ENCODE measurements around the gene GNAT2.

GNAT2 gene

GRCh38 chr1:109641861-109642260 is 22.4 kb upstream of the GNAT2 start:
- no peak for DNase-seq

DNA sequence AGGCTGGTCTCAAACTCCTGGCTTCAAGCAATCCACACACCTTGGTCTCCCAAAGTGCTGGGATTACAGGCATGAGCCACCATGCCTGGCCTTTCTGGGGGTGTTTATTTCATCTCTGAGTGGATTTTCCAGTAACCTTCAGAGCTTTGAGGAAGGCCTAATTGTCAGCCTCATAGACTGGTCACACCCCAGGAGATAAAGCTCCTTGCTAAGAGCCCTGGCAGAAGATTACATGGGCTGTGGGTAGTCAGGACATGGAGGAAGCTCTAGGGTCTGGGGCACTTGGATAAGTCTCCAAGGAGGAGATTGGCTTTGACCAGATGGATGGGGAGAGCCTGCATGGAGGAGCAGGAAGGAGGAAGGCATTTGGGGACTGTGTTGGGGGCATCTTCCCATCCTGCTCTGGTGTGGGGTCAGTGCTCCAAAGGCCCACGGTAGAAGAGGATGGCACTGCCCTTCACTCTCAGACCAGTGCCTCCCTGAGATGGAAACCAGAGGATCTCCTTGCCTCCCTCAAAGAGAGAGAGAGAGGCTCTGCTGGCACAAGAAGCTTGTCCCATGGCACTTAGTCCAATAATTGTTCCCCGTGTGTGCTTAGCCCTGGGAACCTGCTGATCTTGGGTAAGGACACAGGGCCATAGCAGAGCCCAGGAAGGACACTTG is 21.8 kb upstream of the GNAT2 start:
- no peak for DNase-seq

GRCh38 chr1:109640285-109640865 is 21.0 kb upstream of the GNAT2 start:
- DNase-seq: peak; percentile 93

- no peak for DNase-seq
These were observed 20.4 kb upstream of the GNAT2 start for GRCh38 chr1:109639841-109640184.

GRCh38 chr1:109639063-109639840 is 19.8 kb upstream of the GNAT2 start:
- DNase-seq: no peak

GRCh38 chr1:109637446-109637845 is 18.0 kb upstream of the GNAT2 start:
- DNase-seq: no peak

- no peak for DNase-seq
These were observed 17.0 kb upstream of the GNAT2 start for GRCh38 chr1:109636201-109636952.

GRCh38 chr1:109635862-109636200 is 16.4 kb upstream of the GNAT2 start:
- DNase-seq: no peak

DNA sequence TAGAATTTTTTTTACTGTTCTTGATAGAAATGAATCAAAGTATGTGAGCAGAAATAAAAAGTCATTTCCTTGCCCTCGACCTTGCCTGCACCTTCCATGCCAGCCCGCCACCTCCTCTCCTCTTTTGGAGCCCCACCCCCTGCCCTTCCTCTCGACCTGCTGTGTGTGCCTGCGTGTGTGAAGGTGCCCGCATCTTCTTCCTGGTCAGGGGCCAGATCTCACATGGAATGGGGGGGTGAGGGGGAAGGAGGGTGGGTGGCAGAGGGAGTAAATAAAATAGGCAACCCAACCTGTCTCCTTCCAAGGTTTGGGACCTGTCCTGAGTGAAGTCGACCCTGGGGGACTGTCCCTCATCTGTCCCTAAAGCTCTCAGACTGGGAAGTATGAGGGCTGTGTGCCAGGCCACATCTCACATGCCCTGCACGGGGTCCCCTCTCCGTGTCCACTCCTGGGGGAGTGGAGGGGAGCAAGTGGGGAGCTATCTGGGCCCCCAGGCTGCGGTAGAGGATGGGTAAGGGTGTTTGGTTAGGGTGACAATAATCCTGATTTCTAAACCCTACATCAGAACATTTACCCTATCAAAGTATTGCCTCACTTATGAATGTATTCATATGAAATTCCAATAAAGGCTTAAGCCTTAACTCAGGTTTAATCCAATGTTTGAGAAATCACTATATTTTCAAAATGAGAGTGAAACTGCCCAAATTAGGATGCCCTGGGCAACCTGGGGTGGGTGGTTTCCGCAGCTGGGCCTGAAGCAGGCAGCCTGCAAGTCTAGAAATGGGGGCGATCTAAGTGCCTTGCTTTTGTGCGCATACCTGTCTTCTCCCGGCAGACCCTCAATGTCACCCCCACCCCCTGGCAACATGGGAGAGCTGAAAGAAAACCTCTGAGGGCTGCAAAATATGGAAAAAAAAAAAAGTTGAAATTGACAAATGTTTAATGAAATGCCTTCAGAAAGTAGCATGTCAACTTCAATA is 15.6 kb upstream of the GNAT2 start:
- DNase-seq: no peak

DNA sequence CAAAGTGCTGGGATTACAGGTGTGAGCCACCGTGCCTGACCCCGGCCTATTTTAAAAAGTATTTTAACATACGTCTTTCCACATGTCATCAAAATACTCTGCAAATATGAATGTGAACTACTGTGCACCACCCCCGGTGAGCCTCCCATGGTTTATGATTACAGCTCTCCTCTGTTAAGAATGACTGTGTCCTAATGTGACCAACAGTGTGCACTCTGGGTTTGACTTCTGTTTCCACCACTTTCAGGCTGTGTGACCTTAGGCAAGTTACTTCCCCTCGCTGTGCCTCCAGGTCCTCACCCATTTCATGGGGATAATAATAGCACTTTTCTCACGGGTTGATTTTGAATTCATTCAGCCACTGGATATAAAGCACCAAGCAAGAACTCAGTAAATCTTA is 14.9 kb upstream of the GNAT2 start:
- DNase-seq: no peak

- no peak for DNase-seq
These were observed 13.4 kb upstream of the GNAT2 start for GRCh38 chr1:109632671-109633346.

- no peak for DNase-seq
These were observed 12.4 kb upstream of the GNAT2 start for GRCh38 chr1:109631513-109632505.

GRCh38 chr1:109630898-109631512 is 11.6 kb upstream of the GNAT2 start:
- DNase-seq: no peak

GRCh38 chr1:109630081-109630897 is 10.9 kb upstream of the GNAT2 start:
- peak; percentile 49 for DNase-seq

DNA sequence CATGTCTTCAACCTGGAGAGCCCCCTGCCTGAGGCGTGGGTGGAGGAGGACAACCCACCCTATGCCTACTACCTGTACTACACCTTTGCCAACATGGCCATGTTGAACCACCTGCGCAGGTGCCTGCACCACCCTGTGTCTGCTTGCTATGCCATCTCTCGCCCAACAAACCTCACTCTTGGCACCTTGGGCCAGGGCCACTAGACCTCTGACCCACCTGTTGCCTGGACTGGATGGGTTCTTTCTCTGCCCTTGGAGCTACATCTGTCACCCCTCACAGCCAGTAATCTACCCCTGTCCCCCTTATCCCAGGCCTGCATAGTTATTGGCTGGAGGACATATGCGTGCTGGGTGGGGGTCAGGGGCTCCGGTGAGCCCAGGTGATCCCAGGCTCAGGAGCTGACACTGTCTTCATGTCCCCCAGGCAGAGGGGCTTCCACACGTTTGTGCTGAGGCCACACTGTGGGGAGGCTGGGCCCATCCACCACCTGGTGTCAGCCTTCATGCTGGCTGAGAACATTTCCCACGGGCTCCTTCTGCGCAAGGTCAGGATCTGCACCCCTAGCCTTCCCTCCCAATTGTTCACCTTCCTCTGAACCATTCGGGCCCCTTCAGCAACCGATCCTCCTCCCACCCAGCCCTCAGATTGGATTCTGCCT is 10.1 kb upstream of the GNAT2 start:
- no peak for DNase-seq

DNA sequence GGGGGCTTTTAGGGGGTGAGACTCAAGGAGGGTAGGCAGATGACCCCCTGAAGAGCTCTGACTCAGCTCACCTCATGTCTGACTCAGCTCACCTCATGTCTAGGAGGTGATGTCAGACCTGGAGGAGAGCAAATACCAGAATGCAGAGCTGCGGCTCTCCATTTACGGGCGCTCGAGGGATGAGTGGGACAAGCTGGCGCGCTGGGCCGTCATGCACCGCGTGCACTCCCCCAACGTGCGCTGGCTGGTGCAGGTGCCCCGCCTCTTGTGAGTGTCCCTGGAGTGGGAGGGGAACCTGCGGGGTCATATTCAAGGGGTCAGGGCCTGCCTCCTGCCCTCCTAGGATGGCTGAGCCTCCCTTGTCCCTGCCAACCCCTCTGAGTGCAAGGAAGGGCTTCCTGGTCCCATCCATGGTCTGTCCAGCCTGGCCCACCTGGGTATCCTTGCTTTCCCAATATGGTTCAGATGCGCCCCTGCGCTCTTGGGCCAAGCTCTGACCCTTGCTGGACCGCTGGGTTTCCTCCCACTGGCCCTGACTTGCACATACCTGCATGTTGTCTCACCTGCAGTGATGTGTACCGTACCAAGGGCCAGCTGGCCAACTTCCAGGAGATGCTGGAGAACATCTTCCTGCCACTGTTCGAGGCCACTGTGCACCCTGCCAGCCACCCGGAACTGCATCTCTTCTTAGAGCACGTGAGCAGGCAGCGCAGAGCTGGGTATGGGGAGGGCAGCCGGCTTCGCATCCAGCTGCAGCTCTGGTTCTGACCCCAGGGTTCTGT is 9.3 kb upstream of the GNAT2 start:
- DNase-seq: no peak

- no peak for DNase-seq
These were observed 8.4 kb upstream of the GNAT2 start for GRCh38 chr1:109627692-109628399.
